AG09309 (cell line): ENCODE measurements around the gene SPP1.

Experiments used
- DNase-seq: peaks from one replicate; pipeline ENCODE4 v3.0.0-alpha.2; 2010; ENCODE audit warnings: low read depth
- H3K4me3 ChIP-seq: 2 replicates; pipeline ENCODE4 v1.5.1; 2011; ENCODE audit warnings: mild to moderate bottlenecking, low read depth, low read length, moderate library complexity; ENCODE audit not compliant: control insufficient read depth
- CTCF ChIP-seq: IDR thresholded peaks from 2 replicates; pipeline ENCODE4 v1.5.1; 2011; ENCODE audit warnings: mild to moderate bottlenecking, low read depth, low read length, inconsistent platforms; ENCODE audit not compliant: insufficient read depth, control insufficient read depth; ENCODE audit errors: missing control alignments

SPP1 gene

GRCh38 chr4:87975466-87975865 lies at the start of gene SPP1:
SPP1 (plus strand) TSS chr4:87975714; CDS start chr4:87976896, 1,182 bp downstream.
- no peak for DNase-seq
- H3K4me3 ChIP-seq = no peak within 1 kb of the TSS
- TF ChIP-seq CTCF = peak; percentile 13

- no peak for DNase-seq
- TF ChIP-seq CTCF = no peak
- H3K4me3 ChIP-seq = no peak overlapping the region
These were observed 48.9 kb upstream of the SPP1 start for GRCh38 chr4:87926554-87927098.

- no peak for DNase-seq
- H3K4me3 ChIP-seq = no peak overlapping the region
- no peak for TF ChIP-seq CTCF
These were observed 44.9 kb upstream of the SPP1 start for GRCh38 chr4:87930629-87931028.

- no peak for TF ChIP-seq CTCF
- no peak for DNase-seq
- no peak overlapping the region for H3K4me3 ChIP-seq
These were observed 43.6 kb upstream of the SPP1 start for GRCh38 chr4:87931932-87932331.

GRCh38 chr4:87932718-87933141 lies 42.8 kb upstream of the SPP1 start:
- no peak for TF ChIP-seq CTCF
- DNase-seq = no peak
- no peak overlapping the region for H3K4me3 ChIP-seq

GRCh38 chr4:87933337-87933736 lies 42.2 kb upstream of the SPP1 start:
- no peak overlapping the region for H3K4me3 ChIP-seq
- TF ChIP-seq CTCF = no peak
- no peak for DNase-seq
